ENCODE measurements around the gene SUCO.
"Not testable (repeated sequence)": the region's sequence is repeated elsewhere in the genome, so short reads cannot be mapped to it uniquely, and the experiment has no call there.

The SUCO gene

DNA sequence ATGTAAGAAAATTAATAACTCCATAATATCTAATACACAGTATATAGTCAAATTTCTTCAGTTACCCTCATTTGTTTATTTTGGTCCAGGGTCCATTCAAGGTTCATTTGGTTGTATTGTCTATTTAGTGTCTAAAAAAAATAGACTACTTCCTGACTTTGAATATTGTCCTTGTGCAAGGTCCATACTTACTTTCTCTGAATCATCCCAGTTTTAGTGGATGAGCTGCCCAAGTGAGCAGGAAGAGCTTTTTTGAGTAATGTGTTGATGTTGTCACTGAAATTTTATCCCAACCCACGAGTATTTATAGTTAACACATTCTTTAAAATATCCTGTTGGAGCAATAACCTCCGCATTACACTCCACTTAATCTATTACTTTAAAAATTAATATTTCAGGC, 80.3 kb downstream of the SUCO start:
- DNase-seq = no peak

DNA sequence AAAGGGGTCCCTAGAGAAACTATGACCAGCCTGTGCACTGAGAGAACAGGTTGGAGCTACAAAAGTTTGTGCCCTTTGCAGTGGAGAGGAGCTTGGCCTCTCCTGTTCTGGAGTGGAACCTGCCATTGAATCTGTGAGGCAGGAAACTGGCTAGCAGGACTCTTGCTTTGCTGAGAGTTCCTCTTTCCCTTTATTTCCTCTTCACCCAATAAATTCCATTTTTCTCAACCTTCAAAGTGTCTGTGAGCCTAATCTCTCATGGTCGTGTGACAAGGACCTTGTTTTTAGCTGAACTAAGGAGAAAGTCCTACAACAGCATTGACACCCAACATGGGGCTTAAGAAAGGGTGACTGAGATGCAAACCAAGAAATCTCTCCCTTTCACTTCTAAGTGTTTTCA, 83.2 kb downstream of the SUCO start:
- DNase-seq = no peak

DNA sequence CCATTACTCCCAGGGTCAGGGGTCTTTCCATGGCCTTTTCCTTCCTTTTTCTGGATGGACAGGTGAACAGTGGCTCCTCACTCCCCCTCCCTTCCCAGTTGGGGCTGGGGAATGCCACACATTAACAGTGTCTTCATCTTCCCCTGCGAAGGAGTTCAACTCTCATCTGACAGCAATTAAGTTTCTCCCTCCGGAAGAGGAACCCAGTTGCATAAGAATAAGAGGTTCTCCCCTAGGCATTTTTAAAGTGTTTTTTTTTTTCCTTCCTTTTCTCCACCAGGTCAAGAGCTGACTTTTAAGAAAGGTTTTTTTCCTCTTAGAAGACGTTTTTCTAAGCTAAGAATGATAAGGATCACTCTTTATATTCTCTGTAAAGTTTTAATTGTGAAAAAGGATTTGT, 83.7 kb downstream of the SUCO start:
- no peak for DNase-seq

DNA sequence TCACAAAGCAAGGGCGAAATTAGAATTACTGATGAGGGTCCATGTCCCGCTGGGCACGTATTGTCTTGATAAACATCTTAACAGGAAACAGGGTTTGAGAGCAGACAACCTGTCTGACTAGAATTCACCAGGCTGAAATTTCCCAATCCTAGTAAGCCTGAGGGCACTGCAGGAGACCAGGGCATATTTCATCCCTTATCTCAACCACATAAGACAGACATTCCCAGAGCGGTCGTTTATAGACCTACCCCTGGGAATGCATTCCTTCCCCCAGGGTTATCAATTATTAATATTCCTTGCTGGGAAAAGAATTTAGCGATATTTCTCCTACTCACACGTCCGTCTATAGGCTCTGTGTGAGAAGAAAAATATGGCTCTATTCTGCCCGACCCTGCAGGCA, 87.7 kb downstream of the SUCO start:
- DNase-seq = not testable (repeated sequence)

DNA sequence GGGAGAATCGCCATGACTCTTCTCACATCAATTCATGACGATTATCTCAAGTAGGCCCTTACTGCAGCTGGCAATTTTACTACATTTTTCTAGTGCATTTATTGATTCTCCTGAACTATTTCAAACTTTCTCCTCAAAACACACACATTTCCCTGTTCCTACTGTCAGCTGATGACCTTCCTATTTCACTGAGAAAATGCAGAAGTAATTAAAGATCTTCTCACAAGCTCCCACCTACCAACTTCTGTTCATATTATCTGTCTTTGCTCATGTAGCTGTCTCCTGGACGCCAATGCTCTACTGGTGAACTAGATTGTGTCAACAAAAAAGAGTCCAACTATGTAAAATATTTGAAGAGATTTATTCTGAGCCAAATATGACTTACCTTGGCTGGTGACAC, 89.6 kb downstream of the SUCO start:
- no peak for DNase-seq

DNA sequence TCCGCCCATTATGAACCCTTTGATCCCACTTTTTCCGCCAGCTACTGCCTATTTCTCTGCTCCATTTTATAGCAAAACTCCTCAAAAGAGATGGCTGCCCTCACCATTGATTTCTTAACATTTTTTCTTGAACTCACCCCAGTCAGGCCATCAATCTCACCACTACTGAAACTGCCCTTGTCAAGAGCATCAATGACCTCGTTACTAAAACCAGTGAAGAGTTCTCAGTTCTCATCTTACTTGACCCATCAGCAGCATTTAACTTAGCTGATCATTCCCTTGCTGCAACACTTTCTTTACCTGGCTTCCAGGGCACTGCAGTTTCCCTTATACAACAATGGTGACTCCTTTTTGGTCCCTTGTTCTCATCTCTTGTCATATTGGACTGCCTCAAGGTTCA, 90.8 kb downstream of the SUCO start:
- no peak for DNase-seq

DNA sequence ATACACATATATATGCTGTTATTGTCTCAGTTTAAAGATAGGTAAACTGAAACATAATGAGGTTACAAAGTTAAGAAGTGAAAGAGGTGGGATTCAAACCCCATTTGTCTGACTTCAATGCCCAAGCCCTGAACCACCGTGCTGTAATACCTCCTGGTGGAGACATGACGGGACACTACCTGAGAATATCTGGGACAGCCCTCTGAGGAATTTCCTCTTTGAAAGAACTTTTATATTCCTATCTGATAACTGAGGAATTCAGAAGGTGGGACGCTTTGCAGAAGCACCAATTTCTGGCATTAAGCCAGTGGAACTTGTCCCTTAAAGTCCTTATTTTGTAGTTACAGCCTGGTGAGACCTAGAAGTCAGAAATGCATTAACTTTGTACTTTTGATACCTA, 93.9 kb downstream of the SUCO start:
- no peak for DNase-seq

DNA sequence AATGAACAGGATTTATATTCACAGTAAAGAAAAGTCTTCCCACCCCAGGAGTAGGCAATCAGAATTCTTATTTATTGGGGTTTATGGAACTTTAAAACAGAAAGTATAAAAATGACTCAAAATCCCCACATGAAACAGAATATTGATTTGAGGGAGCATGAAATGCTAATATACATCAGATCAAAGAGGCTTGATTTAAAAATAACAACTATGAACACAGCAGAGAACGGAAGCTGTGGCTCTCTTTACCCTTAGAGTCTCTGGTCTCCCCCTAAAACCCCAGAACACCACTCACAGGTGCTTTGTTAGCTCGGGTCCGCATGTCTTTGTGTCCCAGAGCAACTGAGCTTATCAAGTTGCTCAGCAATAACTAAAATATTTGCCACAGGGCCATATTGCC, 94.8 kb downstream of the SUCO start:
- DNase-seq = no peak

DNA sequence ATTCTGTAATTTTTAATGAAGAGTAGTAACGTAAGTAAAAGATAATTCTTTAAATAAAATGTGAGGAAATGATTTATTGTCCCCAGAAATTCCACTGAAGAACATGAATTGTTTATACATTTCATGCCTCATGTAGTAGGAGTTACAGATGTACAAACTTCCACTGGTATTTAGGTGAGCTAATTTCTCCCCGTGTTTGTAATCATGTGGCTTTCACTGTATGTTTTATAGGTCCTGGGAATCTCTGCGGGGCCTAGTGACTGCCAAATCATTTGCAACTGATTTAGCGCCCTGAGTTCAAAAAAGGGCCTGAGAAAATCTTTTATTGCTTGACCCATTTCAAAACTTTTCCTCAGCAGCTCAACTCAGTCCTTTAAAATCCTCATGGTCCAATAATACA, 95.5 kb downstream of the SUCO start:
- no peak for DNase-seq

DNA sequence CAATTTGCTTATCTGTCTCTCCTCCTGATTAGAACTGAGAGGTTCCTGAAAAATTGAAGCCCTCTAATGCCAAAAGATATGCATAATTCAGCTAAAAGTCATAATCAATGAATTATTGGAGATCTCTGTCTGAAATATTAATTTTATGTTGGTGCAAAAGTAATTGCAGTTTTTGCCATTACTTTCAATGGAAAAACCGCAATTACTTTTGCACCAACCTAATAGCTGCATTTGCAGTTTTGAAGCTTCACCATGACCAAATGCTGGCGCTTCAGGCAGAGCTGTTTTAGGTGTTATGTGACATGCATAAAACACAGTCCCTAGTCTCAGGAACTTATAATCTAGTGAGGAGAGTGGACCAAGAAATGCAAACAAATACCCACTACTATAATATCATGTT, 96.2 kb downstream of the SUCO start:
- DNase-seq = no peak

DNA sequence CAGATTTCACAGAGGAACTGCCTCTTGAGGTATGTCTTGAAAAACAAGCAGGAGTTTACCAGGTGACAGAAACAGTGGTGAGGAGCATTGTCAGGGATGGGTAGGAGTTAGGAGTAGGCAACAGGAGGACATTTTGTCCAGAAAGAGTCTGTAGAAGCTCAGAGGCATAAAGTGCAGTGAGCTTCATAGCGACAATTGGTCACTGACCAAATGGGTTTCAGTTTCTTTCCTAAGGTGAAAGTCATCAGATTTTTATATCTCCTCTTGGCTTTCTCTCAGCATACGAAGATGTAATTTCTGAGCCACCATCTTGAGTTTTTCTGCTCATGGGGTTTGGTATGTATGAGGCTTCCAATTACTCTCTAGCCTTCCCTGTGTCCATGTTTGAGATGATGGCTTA, 96.7 kb downstream of the SUCO start:
- no peak for DNase-seq

DNA sequence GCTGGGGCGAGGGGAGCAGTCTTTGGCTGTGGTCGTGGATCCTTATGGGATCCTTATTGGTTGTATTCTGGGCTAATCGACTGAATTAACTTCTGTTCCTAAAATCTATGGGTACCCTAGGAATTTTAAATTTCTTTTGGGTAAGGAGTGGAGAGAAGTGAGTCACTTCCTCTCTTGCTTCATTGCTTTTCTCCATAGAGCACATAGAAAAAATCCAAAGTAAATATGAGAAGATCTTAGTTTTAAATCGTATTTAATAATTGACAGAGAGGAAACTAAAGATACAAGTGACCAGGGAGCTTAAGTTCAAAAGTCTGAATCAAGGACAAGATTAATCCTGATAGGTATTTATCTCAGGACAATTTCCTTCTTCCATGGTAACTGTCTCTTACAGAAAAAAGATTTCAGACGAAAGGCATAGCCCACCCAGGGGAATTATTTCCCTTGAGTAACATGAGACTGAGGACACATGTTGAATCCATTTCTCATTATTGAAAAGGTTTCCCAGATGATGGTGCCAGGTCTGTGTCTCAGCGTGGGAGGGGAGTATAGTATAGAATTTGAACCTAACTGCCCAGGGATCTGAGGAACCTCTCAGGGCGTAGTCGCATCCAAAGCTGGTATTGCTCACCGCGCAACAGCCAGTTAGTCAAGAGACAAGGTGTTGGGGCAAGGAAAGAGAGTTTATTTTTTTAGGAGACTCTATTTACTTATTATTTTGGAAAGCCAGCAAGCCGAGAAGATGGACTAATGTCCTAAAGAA, 97.3 kb downstream of the SUCO start:
- peak; percentile 46 for DNase-seq

DNA sequence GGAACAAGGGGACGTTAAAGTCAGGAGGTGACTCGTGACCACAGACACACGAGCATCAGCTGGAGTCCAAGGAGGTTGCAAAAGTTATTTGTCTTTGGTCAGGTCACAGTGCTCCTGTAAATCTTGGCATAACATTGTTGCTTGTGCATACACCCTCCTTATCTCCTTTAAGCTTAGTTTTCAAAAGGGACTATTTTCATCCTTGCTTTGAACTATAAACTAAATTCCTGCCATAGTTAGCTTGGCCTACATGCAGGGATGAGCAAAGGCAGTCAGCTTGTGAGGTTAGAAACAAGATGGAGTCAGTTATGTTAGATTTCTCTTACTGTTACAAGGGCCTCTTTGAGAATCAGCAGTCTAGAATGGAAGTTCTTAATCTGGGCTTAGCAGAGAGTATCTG, 97.9 kb downstream of the SUCO start:
- no peak for DNase-seq

DNA sequence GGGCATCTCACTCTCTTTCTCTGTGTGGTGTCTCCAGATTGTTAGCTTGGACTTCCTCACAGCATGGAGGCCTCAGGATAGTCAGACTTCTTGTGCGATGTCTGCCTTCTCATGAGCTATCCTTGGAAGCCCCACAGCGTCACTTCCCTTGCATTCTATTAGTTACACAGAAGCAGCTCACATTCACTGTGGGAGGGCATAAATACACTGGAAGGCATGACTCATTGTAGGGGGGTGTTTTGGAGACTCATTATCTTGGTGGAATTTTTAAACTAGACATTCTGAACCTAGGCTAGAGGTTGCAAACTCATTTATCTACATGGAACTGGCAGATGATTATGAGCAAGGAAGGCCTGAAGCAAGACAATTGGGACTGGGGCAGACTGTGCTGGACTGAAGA, 104.6 kb downstream of the SUCO start:
- DNase-seq = peak; percentile 82

DNA sequence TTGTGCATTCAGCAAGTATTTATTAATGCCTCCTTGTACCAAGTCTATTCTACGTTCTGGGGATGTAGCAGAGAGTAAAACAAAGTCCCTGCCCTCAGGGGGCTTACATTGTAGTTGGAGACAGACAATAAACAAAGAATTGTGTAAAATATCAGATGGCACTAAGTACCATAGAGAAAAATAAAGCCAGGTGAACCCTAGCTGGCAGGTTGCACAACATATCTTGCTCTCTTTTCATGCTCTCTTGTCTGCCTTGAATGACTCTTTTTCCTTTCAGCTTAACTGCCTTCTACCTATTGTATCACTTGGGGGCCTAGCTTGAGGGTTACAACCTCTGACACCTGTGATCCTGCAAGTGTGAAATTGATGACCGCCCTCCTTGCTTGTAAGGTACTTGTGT, 105.3 kb downstream of the SUCO start:
- DNase-seq = no peak

DNA sequence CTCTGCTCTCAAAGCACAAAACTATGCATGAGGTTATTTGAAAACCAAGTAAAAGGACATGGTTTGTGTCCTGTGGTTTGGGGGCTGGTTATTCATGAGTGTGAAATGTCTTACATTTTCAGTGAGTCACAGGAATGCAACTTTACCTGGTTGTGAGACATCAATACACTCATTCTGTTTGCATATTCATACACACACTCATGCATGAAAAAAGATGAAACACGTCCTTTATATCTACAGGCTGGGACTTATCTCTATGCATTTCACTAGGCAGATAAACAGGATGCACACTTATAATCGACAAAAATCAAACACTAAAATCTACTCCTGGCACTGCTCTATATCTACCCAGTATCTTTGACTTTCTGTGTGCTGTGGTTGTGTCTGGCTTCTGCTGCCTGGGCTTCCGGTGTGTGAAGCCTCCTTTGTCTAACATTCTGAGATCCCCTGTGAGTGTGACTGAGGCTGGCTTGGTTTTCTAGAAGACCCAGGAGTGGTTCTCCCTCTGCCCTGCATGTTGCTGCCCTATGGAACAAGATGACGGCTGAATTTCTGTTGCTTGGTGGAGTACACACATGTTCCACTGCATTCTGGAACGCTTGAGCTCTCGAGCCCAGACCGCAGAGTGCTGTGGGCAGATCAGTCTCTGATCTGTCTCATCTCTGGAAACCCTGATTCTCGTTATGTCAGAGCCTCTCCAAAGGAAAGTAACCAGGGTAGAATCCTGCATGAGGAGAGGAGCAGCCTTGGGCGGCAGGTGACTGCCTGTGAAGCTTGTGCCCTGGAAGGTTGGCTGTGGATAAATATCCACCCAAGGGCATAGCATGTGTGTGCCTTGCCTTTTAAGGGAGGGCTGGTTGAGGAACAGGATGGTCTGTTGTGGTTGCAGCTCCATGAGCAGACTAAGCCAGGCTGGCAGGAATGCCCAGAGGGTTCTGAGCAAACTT, 106.2 kb downstream of the SUCO start:
- peak; percentile 95 for DNase-seq

DNA sequence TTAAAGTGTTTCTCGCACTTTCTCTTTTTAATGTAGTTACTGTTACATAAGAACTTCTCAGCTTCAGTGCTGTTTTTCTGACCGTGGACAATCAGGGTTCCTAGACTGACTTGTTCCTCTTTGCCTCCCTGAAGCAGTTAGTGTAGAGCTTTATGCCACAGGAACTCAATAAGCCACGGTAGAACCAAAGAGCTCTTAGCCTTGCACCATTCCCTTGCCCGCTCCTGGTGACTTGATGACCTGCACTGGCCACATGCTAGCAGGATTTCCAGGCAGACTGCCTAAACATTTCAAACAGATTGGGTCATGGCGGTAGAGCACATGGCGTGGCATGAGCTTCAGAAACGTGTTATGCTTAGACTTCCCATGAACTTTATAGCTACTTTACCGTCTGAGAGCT, 107.2 kb downstream of the SUCO start:
- no peak for DNase-seq

DNA sequence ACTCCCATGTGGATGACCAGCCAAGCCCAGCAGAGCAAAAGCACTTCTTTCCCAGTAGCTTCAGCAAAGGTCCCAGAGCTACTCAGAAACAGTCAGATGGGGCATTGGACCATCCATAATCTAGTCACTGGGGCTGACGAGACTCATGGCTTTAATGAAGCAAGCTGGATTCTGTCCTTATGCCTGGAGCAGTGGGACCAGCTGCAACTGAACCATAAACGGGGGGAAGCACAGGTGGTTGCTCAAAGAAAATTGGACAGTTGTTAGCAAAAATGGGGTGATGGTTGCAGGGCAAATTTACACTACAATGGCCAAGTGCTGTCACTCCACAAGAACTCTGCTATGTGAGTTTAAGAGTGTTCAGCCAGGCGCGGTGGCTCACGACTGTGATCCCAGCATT, 108.5 kb downstream of the SUCO start:
- no peak for DNase-seq

DNA sequence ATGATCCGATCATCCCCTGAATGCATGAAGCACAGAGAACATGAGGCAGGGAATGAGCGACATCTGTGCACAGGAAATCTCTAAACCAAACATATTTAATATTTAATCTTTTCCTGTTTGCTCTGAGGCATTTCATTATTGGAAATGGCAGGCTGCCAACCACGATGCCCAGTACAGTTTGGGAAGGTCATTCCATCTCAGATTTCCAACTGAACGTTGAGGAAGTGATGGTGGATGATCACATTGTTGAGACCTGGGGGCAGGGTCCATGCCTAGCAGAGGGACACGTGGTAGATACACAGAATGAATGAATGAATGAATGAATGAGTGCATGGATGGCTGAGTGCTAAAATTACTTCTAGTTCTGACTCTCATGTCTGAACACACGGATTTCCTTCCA, 110.0 kb downstream of the SUCO start:
- DNase-seq = no peak

DNA sequence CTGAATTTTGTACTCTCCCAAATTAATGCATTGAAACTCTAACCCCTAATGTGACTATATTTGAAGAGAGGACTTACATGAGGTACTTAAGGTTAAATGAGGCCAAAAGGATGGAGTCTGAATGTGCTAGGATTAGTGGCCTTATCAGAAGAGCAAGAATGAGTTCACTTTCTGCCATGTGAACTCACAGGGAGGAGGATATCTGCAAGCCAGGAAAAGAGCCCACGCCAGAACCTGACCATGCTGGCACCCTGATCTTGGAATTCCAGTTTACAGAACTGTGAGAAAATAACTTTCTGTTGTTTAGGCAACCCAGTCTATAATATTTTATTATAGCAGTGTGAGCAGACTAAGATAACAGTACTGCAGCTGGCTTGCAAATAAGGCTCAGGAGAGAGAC, 113.7 kb downstream of the SUCO start:
- DNase-seq = no peak

DNA sequence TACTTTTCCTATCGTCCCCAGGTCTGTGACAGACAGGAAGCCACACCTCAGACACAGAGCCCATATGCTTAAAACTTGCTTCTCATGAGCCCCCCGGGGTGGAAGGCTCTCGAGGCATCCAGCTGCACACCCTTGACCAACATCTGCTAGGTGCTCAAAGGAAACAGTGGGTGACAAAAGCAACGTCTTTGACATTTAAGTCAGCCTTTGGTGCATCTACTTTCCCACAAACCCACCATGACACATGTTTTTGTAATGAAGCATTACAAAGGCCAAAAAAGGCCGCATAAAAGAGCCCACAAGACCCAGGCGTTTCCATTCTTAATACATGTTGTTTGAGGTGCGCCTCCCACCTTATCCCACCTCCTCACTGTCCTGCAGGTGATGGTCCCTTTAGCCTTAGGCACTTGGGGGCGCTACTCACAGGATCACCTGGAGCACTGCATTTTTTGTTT, 114.2 kb downstream of the SUCO start:
- DNase-seq = no peak

DNA sequence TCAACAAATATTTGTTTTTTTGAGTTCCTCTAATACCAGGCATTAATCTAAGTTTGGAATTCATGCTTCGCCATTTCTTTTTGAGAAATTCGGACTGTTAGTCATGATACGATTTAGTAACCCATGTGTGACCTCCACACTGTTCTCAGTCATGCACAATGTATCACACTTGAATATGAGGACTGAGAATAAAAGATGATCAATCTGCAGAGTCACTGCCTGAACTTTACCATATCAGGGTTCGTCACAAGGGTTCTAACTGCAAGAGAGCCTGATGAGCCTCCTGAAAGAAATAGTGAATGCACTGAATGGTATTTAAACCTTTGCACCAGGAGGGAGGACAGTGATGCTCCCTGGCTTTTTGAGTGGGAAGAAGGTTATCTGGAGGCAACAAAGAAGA, 115.0 kb downstream of the SUCO start:
- DNase-seq = no peak

DNA sequence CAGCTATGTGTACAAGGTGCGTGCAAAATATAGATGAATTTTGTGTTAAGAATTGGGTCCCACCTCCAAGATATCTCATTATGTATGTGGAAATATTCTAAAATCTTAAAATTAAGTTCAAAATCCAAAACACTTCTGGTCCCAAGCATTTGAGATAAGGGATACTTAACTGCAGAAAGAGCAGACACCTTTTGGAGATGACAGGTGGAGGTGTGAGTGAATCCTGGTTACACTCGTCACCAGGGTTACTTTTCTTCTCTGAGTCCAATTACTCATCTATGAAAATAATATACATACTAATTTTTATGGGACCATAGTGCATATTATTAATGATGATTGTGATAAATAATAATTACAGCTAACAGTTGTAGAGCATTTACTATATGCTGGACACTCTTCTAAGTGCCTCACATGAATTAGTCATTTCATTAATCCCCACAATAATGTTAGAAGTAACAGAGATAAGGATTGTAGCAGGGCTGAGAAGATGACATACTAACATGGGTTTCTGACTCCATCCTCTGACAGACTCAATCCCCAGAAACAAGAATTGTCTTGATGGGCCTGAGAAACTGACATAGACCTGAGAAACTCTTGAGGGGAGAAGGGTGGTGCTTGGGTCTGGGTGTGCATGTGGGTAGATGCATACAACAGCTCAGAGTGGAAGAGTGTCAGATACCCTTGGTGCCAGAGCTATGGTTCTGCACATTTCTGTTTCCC, 117.7 kb downstream of the SUCO start:
- no peak for DNase-seq
